NCI-H146 treated with DMSO at 0.1 percent for 48 hours (cell line): ENCODE data around the gene AGAP1.
A peak's percentile ranks its signal among the peaks of the same experiment; 100 is the strongest.
"Not testable (repeated sequence)": the region's sequence is repeated elsewhere in the genome, so short reads cannot be mapped to it uniquely, and the experiment has no call there.

Experiments
- DNase-seq: peaks from one replicate; lab custom pipeline; 2025; ENCODE audit not compliant: unreplicated experiment; lab: John Stamatoyannopoulos, UW

AGAP1 gene

DNA sequence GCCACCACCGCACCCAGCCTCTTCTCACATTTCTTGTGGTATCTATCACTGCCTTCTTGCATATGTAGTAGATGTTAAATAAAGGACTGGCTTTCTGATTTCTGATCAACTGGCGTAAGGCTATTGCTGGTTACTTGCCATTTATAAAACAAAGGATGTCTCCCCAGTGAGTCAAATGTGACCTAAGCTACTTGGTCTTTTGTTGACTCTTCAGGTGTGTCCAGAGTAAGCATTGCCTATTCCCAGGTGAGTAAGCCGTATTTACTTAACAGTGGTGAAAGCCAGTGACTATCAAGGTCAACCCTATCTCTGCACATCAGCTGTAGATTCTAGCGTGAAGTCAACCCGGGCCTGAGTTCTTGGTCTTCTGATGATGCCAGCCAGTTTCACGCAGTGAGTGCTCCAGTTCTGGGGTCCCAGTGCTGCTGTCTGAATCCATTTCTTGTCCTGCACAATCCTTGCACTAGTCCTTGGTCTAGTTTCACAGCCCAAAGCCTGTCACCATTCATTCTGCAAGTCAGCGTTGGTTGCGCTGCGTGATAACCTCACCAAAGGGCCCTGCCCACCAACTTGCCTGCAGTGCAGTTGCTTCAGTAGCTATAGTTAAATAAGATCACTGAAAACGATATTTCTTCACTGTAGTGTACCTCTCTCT lies 554.2 kb downstream of the AGAP1 start:
- DNase-seq, result peak; percentile 56

DNA sequence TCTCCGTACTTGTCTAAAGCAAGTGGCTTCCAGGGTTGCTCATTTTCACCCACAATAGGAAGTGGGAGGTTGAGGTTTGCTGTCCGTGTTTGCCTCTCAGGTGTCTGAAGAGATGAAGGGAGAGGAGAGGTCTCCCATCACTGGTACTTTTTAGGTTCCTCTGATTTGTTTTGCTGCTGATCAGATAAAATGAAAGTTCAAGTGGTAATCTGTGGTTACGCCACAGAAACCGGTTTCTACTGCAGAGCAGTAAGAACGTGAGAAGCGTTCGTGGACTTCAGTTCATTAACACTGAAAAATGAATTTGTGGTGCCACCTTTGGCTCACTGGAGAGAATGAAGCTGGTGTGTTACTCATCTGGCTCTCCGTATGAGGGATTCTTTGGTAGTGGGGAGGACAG lies 556.1 kb downstream of the AGAP1 start:
- no peak for DNase-seq

DNA sequence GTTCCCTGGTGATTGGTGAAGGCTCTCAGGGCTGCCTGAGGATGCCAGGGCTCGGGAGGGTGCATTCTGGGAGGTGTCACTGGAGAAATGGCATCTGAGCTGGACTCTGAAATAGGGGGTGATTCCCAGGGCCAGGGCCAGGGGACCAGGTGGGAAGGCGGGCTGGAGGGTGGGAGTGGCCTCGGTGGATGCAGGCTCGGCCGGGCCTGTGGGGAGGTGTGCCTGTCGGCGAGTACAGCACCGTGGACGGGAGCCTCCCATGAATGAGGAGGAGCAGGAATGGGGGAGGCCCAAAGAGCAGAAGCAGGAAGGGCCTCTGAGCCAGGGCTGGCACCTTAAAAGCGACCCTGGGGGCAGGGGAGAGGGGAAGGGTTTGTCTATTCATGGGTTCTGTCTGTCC lies 557.5 kb downstream of the AGAP1 start:
- DNase-seq, result no peak

DNA sequence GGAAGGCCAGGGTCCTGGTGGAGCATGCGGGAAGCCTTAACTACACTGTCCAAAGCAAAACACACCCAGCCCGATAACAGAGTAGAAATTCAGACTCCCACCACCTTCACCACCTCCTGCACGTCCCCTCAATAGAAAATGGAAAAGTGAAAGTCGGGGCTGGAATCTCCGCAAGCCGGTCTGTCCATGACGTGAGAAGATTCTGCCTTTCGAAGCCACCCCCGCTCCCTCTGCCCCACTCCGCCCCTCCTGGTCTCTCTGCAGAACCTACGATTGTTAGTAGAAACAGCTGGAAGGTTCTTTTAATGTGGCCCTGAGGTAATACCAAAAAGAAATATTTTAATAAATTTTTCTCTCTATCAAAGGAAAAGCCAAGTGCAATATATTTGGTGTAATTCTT lies 558.0 kb downstream of the AGAP1 start:
- DNase-seq, result no peak

DNA sequence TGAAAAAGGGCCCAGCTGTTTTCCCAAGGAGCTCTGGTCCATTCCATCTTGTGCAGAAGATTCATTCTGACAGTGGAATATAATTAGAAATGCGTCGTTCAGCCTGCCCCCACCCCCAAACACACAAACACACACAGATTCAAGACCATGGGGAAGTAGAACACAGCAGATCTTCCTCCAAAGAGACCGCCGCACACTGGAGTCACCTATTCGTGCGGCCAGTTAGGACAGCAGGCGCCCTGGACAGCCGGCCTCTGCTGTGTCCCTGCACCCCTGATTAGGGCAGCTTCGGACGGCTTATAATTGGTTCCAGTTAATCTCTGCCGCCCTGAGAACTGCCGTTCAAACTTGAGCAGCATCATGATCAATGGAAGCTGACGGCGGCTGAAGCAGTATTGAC lies 558.4 kb downstream of the AGAP1 start:
- no peak for DNase-seq

DNA sequence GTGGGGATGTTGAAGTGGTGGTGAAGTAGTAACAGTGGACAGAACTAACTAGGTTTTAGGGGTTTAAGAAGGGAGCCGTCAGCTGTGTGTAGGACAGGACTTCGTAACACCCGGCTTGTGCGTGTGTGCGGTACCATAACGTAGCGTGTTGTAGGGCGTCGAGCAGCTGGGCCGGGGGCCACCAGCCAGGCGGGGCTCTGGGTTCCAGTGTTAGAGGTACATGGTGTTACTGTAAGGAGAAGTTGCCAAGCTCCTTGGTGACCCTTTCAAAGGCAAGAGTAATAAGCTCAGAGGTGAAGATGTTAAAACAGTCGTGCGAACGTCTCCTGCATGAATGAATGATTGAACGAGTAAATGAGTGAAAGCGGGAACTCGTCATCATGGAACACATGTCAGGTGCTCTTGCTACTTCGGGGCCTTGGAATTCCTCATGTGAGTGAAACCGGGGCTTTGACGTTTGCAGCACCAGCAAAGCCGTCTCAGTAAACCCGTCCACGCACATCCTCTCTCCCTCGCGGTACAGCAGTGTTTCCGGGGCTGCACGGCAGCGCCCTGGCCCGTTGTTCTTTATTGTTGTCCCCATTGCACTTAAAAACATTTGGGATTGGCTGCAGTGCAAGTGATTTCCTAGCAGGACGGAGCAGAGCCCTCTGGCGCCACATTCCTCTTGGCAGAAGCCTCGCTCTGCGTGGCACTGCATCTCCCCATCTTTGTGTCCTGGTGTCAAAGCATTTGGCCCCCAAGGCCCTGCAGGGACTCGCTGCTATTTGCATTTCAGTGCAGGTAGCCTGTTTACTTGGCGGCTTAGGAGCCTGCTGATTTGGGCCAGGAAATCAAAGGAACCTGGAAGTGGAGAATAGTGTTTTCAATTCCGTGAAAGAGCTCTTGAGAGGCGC lies 559.3 kb downstream of the AGAP1 start:
- no peak for DNase-seq

DNA sequence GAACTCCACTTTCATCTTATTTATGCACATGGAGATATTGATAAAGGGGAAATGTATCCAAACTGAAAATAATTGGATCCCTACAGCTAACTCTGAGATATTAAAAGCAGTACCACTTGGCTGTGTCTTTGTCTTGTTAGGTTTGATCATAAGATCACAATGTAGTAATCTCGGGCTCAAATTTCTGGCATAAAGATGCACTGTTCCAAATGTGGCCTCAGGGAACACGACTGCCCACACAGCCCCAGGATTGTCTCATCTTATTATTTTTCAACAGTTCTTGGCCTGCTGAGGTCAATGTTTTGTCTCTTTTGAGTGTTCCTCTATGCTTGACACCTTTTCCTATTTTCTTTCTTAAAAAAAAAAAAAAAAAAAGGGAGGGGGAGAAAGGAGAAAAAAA lies 560.3 kb downstream of the AGAP1 start:
- no peak for DNase-seq

DNA sequence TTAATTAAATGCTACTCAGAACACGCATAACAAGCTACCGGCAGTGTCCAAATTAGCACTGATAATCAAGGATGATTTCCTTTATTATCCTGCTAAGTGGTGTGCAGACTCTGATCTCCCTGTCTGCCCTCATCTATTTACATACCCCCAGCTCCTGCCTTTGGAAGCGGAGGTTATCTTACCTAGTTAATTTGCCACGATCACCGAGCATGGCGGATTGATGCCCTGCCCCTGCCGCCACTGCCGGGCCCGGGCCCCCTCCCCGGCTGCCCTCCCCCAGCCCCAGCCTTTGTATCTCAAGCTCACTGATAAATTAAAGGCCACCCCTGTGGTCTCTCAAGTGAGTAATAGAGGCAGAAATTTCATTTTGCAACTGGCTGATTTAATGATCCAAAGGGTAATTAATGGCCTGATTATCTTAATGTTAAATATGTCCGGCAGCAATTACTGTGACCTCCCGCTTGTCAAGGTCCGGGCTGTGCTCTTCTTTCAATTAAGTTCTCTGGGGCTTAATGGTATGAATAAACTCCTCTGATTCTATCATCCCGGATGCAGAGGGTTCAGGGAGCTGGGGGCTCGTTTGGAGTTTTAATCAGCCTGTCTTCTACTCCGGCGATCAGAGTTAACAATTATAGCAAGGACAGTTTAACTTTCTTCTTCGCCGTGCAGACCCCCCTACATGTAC lies 560.9 kb downstream of the AGAP1 start:
- peak; percentile 70 for DNase-seq

DNA sequence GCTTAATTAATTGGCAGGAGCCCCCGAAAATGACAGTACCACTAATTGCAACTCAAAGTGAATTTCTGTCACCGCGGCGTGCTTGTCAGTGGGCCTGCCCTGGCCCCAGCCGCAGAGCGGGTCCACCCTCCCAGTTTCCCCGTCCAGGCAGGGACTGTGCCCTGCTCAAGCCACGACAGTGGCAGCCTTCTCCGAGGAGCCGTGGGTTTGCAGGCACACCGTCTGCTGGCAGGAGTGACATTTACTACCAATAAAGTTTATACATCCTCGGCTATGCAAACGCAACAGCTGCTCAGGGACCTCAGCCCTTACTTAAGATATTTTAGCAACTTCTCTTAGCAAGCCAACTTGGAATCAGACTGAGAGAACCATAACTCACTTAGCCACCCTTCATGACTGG lies 561.6 kb downstream of the AGAP1 start:
- DNase-seq, result no peak

DNA sequence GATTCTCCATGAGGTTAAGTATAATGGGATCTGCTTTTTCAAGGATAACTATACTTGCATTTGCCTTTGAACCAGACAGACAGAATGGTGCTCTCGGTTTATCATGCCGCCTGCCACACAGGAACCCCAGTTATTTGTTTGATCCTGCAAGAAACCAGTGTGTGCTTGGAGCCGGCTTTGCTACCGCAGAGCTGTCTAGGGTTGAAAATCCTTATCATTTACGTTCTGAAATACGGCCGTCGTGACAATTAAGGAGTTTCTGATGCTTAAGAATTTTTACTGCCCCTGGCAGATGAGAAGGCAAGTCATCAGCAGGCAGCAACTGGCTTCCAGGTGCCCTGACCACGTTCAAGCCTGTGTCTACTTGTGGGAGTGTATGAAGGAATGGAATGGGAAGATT lies 562.3 kb downstream of the AGAP1 start:
- DNase-seq, result no peak

DNA sequence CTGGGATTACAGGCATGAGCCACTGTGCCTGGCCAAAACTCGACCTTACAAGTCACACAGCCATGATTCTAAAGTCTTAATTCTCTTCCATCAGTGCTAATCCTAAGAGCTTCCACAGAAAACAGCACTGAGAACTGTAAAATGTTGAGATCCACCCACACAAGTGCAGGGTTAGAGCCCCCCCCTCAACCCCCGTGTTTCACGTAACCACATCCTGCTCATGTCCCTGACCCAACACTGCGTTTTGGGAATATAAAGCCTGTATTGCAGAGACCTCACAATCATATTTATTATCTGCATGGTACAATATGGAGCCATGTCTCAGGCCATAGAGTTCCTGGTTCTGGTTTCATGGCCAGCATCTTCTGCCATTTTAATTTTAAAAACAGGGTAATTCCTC lies 563.5 kb downstream of the AGAP1 start:
- DNase-seq, result no peak

DNA sequence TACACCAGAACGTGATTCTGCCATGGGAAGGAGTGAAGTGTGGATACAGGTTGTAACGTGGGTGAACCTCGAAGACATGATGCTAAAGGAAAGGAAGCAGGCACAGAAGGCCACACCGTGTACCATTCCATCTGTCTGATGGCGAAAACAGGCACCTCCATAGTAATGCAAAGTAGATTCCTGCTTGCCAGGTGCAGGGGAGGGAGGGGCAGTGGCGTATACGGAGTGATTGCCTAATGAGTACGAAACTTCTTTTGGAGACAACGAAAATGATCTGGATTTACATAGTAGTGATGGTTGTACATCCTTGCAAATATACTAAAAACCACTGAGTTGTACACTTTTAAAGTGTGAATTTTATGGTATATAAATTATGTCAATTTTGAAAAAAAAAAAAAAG lies 567.7 kb downstream of the AGAP1 start:
- DNase-seq, result no peak

DNA sequence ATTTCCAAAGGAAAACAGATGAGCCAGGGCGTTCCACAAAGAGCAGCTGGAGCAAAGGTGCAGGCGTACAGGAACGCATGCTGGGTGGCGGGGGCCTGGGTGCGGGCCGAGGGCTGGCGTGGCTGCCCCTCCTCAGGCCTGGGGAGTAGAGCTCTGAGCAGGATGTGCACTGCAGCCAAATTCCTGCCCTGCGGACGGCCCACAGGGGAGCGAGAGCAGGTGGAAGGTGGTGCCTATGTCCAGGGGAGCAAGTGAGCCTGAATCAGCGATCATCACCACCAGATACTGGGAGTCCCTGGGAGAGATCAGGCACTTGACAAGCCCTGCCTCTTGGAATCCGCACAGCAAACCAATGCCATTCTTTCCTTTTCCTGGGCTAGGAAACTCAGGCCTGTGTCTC lies 568.1 kb downstream of the AGAP1 start:
- DNase-seq, result no peak

DNA sequence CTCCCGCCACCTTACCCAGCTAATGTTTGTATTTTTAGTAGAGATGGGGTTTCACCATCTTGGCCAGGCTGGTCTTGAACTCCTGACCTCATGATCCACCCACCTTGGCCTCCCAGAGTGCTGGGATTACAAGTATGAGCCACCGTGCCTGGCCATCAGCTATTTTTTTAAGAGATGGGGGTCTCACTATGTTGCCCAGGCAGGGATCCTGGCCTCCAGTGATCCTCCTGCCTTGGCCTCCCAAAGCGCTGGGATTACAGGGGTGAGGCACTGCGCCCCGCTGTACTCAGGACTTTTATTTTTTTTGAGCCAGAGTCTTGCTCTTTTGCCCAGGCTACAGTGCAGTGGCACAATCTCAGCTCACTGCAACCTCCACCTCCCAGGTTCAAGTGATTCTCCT lies 569.0 kb downstream of the AGAP1 start:
- not testable (repeated sequence) for DNase-seq

DNA sequence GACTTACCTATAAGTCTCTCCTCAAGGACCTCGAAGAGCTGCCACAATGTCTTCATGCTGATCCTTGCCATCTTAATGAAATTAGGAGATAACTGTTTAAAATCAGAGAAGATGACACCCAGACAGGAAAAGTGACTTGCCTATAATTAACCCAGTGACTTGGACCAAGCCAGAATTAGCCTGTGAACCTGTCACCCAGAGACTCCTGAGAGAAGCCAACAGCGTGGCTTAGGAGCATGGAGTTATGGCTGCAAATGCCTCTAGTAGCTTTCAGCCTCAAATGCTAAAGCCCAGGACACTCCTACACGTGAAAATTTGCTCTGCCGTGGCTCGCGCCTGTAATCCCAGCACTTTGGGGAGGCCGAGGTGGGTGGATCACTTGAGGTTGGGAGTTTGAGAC lies 570.2 kb downstream of the AGAP1 start:
- no peak for DNase-seq

DNA sequence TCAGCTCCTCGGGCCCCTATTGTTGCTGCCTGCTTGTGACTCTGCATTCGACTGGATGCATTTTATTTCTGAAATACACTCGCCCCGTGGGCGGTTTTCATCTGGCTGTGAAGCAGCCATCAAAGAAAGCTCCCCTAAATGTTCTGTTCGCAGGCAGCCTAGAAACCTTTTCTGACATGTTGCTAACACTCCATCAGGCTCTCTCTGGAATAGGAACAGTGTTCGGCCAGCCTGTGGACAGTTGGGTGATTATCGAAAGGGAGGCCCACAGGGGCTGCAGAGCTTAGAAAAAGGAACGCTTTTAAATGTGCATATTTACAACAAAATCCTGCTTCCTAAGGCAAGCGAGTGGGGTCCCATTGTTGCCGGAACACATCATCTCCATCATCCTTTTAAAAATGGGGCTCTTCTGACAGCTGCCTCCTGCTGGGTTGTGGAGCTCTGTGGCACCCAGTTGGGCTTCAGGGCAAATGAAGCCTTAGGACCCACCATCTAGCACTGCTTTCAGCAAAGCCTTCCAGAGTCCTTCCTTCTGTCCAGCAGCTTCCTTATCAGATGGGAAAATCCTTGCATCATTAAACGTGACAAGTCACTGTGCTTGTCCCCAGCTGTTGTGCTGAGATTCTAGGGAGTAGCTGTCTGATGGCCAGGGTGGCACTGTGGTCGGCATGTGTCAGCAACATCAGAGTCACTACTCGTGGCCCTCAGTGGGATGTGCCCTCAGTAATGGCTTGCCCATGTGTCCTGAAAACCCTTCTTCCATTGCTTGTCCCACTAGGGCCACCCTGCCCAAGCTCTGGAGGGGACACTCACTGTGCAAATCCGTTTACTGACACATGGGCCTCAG lies 571.7 kb downstream of the AGAP1 start:
- no peak for DNase-seq

DNA sequence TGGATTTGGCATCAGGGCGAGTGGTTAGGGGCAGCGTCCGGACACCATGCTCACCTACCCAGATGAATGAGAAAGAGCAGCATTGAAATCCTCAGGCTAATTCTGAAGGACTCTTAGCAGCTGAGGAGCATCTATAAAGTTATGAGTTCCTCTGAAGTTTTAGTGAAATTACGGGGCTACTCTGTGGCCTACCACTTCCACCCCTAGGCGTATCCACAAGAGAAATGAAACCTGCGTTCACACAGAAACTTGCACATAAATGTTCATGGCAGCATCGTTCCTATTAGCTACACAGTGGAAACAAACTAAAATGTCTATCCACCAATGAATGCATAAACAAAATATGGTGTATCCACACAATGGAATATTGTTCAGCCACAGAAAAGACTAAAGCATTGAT lies 576.4 kb downstream of the AGAP1 start:
- DNase-seq, result no peak

DNA sequence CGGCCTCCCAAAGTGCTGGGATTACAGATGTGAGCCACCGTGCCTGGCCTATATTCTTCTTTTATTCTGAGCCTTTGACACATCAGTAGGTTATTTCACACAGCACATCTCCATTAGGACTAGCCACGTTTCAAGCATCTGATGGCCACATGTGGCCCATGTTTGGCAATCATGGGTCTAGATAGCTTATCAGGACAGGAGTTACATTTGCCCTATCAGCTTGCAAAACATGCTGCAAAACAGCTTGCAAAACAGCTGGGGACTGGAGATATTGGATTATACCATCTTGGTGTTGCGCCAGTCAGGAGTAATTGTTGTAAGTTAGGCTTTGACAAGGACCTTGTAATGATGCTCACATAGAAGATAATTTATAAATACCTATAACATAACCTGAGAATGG lies 579.4 kb downstream of the AGAP1 start:
- DNase-seq, result no peak

DNA sequence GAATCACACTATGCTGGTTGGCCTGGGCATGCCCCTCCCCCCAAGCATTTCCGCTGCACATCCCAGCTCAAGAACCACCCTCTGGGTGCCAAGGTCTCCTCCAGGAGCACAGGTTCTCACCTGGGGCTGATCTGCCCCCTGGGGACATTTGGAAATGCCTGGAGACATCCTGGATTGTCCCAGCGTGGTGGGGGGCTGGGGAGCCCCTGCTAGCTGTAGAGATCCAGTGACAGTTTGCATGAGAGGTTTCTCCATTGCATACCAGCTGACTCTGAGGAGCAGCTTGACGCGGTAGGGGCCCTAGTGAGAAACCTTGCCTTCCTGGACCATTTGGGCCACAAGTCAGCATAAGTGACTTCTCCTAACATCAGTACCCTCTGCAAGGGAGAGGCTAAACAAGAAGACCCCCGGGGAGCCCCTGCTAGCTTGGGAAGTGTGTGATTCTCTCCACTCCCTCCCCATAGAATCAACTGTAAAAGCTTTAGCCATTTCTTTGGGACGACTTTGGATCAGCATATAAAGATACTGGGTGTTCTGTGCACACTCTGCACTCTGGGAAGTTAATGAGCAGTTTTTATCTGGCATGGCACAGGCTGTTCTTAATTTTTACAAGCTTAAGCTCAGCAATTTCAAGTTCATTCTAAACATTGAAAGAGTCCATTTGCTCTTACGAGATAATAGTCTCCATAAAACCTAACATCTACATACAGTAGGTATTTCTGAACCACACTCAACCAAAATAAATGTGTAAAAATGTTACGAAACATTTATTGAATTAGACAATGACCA lies 580.2 kb downstream of the AGAP1 start:
- DNase-seq, result no peak

DNA sequence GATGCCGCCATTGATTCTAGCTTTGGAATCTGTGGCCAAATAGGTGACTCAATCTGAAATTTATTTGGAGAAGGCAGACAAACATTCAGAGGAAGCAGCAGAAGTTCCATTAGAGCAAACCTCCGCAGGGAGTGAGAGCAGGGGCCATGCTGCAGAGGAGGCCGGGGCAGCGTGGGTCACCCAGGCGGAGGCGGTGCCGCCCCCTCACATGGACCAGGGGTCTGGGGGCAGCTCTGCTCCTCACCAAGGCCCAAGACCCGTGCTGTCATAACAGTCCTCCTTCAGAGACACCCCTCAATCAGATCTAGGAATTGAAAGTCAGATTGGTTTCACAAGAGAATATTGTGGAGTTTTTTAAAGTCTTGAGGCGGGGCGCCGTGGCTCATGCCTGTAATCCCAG lies 582.0 kb downstream of the AGAP1 start:
- DNase-seq, result no peak
